Measurements from ENCODE around the gene CREB3.

Gene CREB3

GRCh38 chr9:35695943-35696401 is 36.5 kb upstream of the CREB3 start:
- Mint-ChIP-seq H3K4me3 (no peak overlapping the region), H3K9me3 (no peaks in the 10 kb centered on the region), H3K4me1 (peaks cover 17% of the 10 kb centered on the region), H3K36me3 (peaks cover 18% of the 10 kb centered on the region), H3K27ac (no peak overlapping the region), H3K27me3 (no peaks in the 10 kb centered on the region)
- no peak for ATAC-seq

GRCh38 chr9:35696520-35697215 is 35.8 kb upstream of the CREB3 start:
- Mint-ChIP-seq H3K27ac (peak overlapping the region; percentile 42), H3K27me3 (no peaks in the 10 kb centered on the region), H3K4me1 (peaks cover 11% of the 10 kb centered on the region), H3K36me3 (peaks cover 18% of the 10 kb centered on the region), H3K4me3 (no peak overlapping the region), H3K9me3 (no peaks in the 10 kb centered on the region)
- ATAC-seq: peak; percentile 87

- Mint-ChIP-seq H3K4me3 (no peak overlapping the region), H3K36me3 (peaks cover 18% of the 10 kb centered on the region), H3K4me1 (peaks cover 11% of the 10 kb centered on the region), H3K27me3 (no peaks in the 10 kb centered on the region), H3K9me3 (no peaks in the 10 kb centered on the region), H3K27ac (peak overlapping the region; percentile 42)
- peak; percentile 42 for ATAC-seq
Observed at GRCh38 chr9:35697486-35697885, 35.0 kb upstream of the CREB3 start.

- Mint-ChIP-seq H3K27me3 (no peaks in the 10 kb centered on the region), H3K4me3 (no peak overlapping the region), H3K36me3 (peaks cover 18% of the 10 kb centered on the region), H3K27ac (no peak overlapping the region), H3K4me1 (peaks cover 11% of the 10 kb centered on the region), H3K9me3 (no peaks in the 10 kb centered on the region)
- ATAC-seq: no peak
Observed at GRCh38 chr9:35698231-35698630, 34.2 kb upstream of the CREB3 start.

- H3K4me3 Mint-ChIP-seq: no peak overlapping the region
- H3K36me3 Mint-ChIP-seq: peaks cover 31% of the 10 kb centered on the region
- ATAC-seq: no peak
- H3K27me3 Mint-ChIP-seq: no peaks in the 10 kb centered on the region
- H3K4me1 Mint-ChIP-seq: peaks cover 11% of the 10 kb centered on the region
- H3K27ac Mint-ChIP-seq: no peak overlapping the region
- no peaks in the 10 kb centered on the region for H3K9me3 Mint-ChIP-seq
Observed at GRCh38 chr9:35700031-35700430, 32.4 kb upstream of the CREB3 start.

- Mint-ChIP-seq H3K27me3 (no peaks in the 10 kb centered on the region), H3K9me3 (no peaks in the 10 kb centered on the region), H3K27ac (no peak overlapping the region), H3K4me3 (no peak overlapping the region), H3K4me1 (peaks cover 11% of the 10 kb centered on the region), H3K36me3 (peaks cover 31% of the 10 kb centered on the region)
- no peak for ATAC-seq
Observed at GRCh38 chr9:35700942-35701341, 31.5 kb upstream of the CREB3 start.

- H3K27ac Mint-ChIP-seq: no peak overlapping the region
- no peaks in the 10 kb centered on the region for H3K27me3 Mint-ChIP-seq
- ATAC-seq: no peak
- peaks cover 30% of the 10 kb centered on the region for H3K36me3 Mint-ChIP-seq
- no peak overlapping the region for H3K4me3 Mint-ChIP-seq
- H3K9me3 Mint-ChIP-seq: no peaks in the 10 kb centered on the region
- no peaks in the 10 kb centered on the region for H3K4me1 Mint-ChIP-seq
Observed at GRCh38 chr9:35702696-35703095, 29.8 kb upstream of the CREB3 start.

GRCh38 chr9:35703906-35704672 is 28.4 kb upstream of the CREB3 start:
- Mint-ChIP-seq H3K27ac (peak overlapping the region; percentile 18), H3K4me3 (no peak overlapping the region), H3K4me1 (no peaks in the 10 kb centered on the region), H3K9me3 (no peaks in the 10 kb centered on the region), H3K36me3 (peaks cover 40% of the 10 kb centered on the region), H3K27me3 (no peaks in the 10 kb centered on the region)
- ATAC-seq: no peak

- Mint-ChIP-seq H3K27ac (no peak overlapping the region), H3K36me3 (peaks cover 45% of the 10 kb centered on the region), H3K27me3 (no peaks in the 10 kb centered on the region), H3K4me3 (no peak overlapping the region), H3K4me1 (no peaks in the 10 kb centered on the region), H3K9me3 (no peaks in the 10 kb centered on the region)
- ATAC-seq: no peak
Observed at GRCh38 chr9:35705372-35705771, 27.1 kb upstream of the CREB3 start.

GRCh38 chr9:35705836-35706430 is 26.5 kb upstream of the CREB3 start:
- Mint-ChIP-seq H3K4me1 (no peaks in the 10 kb centered on the region), H3K27ac (no peak overlapping the region), H3K36me3 (peaks cover 51% of the 10 kb centered on the region), H3K27me3 (no peaks in the 10 kb centered on the region), H3K4me3 (no peak overlapping the region), H3K9me3 (no peaks in the 10 kb centered on the region)
- no peak for ATAC-seq

- H3K27ac Mint-ChIP-seq: peak overlapping the region; percentile 19
- H3K4me1 Mint-ChIP-seq: peaks cover 6% of the 10 kb centered on the region
- H3K27me3 Mint-ChIP-seq: no peaks in the 10 kb centered on the region
- H3K36me3 Mint-ChIP-seq: peaks cover 61% of the 10 kb centered on the region
- no peak for ATAC-seq
- no peak overlapping the region for H3K4me3 Mint-ChIP-seq
- H3K9me3 Mint-ChIP-seq: no peaks in the 10 kb centered on the region
Observed at GRCh38 chr9:35706951-35707350, 25.5 kb upstream of the CREB3 start.

GRCh38 chr9:35708146-35708545 is 24.3 kb upstream of the CREB3 start:
- Mint-ChIP-seq H3K4me1 (peaks cover 6% of the 10 kb centered on the region), H3K9me3 (no peaks in the 10 kb centered on the region), H3K36me3 (peaks cover 70% of the 10 kb centered on the region), H3K27me3 (no peaks in the 10 kb centered on the region), H3K27ac (peak overlapping the region; percentile 19), H3K4me3 (no peak overlapping the region)
- ATAC-seq: no peak

GRCh38 chr9:35710818-35711500 is 21.5 kb upstream of the CREB3 start:
- Mint-ChIP-seq H3K4me3 (no peak overlapping the region), H3K9me3 (no peaks in the 10 kb centered on the region), H3K27me3 (no peaks in the 10 kb centered on the region), H3K27ac (peak overlapping the region; percentile 29), H3K4me1 (peaks cover 6% of the 10 kb centered on the region), H3K36me3 (peaks cover 85% of the 10 kb centered on the region)
- ATAC-seq: no peak

GRCh38 chr9:35711501-35712428 is 20.7 kb upstream of the CREB3 start:
- peak overlapping the region; percentile 29 for H3K27ac Mint-ChIP-seq
- H3K4me1 Mint-ChIP-seq: peaks cover 10% of the 10 kb centered on the region
- no peaks in the 10 kb centered on the region for H3K27me3 Mint-ChIP-seq
- peak; percentile 73 for ATAC-seq
- H3K9me3 Mint-ChIP-seq: no peaks in the 10 kb centered on the region
- H3K4me3 Mint-ChIP-seq: no peak overlapping the region
- H3K36me3 Mint-ChIP-seq: peaks cover 89% of the 10 kb centered on the region
